PC-3 (cell line): ENCODE measurements around the gene ELK4.

Source experiments
- EZH2 ChIP-seq: fragments of 300-600 bp; sonication (generic); IDR thresholded peaks from one replicate; pipeline ENCODE4 v1.6.1; 2017; ENCODE audit warnings: antibody characterized with exemption, mild to moderate bottlenecking, low read length; ENCODE audit not compliant: unreplicated experiment
- EZH2phosphoT487 ChIP-seq: fragments of 300-600 bp; sonication (generic); IDR thresholded peaks from 2 replicates; pipeline ENCODE4 v1.6.1; 2018; ENCODE audit warnings: mild to moderate bottlenecking, antibody characterized with exemption, low read length, borderline replicate concordance
- TF ChIP-seq, protein P1 (sequence below): fragments of 300-600 bp; sonication (generic); conservative IDR thresholded peaks from 2 replicates; pipeline ENCODE4 v1.5.1; 2017; ENCODE audit warnings: antibody characterized with exemption, low read depth, mild to moderate bottlenecking, low read length

- TF ChIP-seq EZH2 (no peak), EZH2phosphoT487 (no peak)
- TF ChIP-seq, protein P1, sequence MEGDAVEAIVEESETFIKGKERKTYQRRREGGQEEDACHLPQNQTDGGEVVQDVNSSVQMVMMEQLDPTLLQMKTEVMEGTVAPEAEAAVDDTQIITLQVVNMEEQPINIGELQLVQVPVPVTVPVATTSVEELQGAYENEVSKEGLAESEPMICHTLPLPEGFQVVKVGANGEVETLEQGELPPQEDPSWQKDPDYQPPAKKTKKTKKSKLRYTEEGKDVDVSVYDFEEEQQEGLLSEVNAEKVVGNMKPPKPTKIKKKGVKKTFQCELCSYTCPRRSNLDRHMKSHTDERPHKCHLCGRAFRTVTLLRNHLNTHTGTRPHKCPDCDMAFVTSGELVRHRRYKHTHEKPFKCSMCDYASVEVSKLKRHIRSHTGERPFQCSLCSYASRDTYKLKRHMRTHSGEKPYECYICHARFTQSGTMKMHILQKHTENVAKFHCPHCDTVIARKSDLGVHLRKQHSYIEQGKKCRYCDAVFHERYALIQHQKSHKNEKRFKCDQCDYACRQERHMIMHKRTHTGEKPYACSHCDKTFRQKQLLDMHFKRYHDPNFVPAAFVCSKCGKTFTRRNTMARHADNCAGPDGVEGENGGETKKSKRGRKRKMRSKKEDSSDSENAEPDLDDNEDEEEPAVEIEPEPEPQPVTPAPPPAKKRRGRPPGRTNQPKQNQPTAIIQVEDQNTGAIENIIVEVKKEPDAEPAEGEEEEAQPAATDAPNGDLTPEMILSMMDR = no peak
Observed at GRCh38 chr1:205670611-205671430, 39.0 kb upstream of the ELK4 start.
